GM23248 (cell line): Measurements from ENCODE around the gene MAGEA2B.

Source experiments
- EZH2 ChIP-seq: fragments of 200-600 bp; sonication (generic); IDR thresholded peaks from 2 replicates; pipeline ENCODE4 v1.6.1; 2018; ENCODE audit warnings: antibody characterized with exemption, mild to moderate bottlenecking; ENCODE audit not compliant: insufficient read depth, poor library complexity, severe bottlenecking
- EZH2phosphoT487 ChIP-seq: fragments of 200-600 bp; sonication (generic); IDR thresholded peaks from 2 replicates; pipeline ENCODE4 v1.6.1; 2018; ENCODE audit warnings: antibody characterized with exemption, moderate library complexity, mild to moderate bottlenecking, low read depth; ENCODE audit not compliant: insufficient read depth

DNA sequence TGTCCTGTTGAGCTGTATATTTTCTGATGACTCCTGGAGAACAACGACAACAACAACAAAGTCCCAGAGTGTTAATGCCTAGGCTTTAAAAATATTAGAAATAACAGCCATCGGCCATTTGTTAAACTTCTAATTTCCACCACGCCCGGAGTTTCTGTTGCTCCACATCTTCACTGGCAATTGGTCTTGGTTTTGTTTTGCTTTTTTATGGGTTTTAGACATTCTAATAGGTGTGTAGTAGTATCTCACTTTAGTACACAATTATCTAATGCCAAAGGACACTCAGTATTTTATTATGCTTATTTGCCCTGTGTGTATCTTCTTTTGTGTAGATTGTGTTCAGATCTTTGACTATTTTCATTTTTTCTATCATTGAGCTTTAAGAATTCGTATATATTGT is 24.1 kb downstream of the MAGEA2B start:
- TF ChIP-seq EZH2 (no peak), EZH2phosphoT487 (no peak)
